ENCODE results near the gene CPNE5. TPM values are rescaled to one million over a fixed set of nuclear protein-coding genes. Genes with fewer than 3 reads are reported as not detected.

The CPNE5 gene
- total RNA-seq, 1 donor from 2014 or later: 0.13 TPM

DNA sequence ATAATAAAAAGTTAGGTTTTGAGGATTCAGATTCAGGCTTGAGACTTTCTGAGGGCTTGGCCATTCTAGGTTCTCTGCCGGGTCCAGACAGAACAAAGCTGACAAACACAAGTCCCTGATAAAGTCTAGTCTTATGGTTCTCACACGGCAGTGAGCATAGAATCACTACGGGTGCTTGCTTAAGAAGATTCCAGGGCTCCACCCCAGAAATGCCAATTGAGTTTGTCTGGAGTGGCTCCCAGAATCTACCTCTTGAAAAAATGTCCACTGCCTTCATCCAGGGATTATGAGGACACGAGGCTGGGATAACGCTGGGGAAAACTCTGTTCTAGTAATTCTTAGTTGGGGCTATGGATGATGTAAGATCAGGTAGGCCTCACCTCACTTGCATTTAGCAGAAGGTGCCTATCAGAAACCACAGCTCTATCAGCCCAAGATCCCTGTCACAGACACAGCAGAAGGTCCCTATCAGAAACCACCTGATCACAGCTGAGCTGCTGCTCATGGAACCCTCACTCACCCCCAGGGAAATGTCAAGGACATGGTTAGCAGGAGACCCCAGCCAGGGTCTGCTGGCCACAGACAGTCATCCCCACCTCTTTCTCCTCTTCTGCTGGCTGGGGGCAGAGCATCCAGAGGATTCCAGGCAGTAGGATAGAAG lies 89.3 kb downstream of the CPNE5 start:
- no peak for DNase-seq (ENCODE audit: low read depth)

DNA sequence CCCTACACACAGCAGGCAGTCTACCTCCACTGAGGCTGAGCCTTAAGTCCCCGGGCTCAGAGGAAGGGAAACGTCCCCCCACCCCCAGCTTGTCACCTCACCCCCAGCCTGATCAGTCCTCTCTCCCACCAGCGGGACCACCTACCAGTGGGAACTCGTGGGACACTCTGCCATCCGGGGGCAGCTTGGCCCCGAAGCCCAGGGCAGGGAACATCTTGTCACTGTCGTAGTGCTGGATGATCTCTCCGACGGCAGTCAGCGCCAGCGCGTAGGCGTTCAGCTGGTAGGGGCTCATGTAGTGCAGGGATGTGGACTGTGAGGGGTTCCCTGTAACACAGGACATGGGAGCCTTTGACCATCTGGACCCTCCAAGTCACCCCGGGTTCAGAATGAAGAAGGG lies 93.0 kb downstream of the CPNE5 start:
- no peak for DNase-seq (ENCODE audit: low read depth)

DNA sequence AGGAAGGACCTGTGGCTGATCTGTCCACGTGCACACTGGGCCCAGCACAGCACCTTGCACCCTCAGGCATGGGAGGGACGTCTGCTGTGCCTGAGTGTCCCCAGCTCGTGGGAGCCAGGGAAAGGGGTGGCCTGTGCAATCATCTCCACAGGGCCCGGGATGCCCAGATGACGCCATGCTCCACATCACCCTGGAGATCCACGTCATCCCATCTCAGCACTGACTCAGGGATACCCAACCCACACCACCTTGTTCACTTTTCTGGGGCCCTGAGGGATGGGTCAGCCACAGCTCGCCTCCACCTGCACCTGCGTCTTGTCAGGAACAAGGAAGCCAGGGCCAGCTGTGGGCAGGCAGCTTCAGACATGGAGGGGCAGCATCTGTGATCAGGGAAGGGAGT lies 93.4 kb downstream of the CPNE5 start:
- DNase-seq (ENCODE audit: low read depth): no peak

DNA sequence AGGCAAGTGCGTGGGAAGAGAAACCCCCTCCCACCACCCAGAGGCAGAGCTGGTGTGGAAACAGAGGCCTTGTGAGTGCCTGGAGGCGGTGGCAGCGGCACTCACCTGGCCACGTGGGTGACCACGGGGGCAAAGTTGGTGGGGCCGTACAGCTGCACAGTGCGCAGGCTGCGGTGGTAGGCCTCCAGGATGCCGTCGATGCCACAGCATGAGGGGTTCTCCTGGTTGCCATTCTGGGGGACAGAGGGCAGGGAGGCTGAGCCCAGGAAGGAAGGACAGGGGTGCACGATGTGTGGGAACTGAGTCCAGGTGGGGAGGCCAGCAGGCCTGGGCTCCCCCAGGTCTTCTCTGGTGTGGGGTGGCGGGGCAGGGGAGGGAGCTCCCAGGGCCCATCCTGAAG lies 94.0 kb downstream of the CPNE5 start:
- no peak for DNase-seq (ENCODE audit: low read depth)

DNA sequence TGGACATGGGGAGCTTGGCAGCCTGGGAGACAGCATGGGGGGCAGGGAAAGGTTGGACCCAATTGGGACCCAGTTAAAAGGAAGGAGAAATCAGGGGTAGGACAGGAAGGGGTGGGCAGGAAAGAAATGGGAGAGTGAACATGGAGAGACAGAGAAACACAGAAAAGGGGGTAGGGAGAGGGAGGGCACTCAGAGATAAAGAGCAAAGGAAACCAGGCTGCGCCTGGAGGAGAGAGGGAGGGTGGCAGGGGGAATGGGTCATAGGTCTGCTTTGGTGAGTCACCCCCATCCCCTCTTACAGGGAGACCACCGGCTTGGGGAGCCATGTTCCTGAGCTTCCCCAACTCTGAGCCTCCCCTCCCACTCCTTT lies 95.0 kb downstream of the CPNE5 start:
- DNase-seq (ENCODE audit: low read depth): no peak

DNA sequence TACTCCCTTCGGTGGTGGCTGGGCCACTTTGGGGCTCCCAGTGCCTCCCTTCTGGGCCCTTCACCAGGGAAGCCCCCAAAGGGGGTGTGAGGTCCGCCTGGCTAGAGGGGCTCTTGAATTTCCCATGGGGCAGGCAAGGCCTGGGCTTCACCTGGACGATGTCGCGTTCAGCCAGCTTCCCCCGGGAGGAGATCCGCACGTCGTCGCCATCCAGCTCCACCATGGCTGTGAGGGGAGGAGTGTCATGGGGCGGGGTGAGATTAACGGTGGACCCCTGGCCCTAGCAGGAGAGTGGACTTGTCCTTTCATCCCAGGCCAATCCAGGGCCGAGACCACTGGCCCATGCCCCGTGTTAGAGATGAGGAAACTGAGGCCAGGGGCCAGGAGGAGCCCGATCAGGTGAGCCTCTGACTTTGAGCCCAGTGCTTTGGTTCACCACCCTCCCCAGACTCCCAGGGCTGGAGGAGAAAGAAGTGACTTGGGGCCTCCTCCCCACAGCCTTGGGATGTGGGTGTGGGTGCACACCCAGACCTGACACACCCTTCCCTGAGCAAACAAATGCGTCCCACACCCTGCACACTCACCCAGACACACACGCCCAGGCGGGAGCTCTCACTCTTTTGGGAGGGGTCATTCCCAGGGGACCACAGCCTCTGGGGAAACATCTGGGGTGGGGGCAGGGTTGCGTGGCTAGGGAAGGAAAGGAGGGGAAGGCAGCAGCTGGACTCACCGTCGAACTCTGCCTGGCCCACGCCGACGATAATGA lies 95.5 kb downstream of the CPNE5 start:
- DNase-seq (ENCODE audit: low read depth): no peak

DNA sequence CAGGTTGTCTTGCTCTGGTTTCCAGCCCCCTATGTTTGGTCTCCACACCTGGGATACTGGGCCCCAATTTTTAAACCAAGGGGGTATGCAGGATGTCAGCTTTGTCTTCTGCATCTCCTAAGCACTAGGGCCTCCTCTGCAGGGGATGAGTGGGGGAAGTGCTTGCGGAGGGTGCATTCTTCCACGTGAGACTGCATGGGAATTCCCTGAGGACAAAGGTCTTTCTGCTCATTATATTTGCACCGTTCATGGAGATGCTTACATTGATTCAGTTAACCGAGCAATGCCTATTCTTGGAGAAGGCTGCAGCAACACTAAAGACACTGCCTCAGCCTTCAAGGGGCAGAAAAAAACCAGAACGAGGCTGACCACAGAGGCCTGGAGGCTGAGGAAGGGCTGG lies 96.2 kb downstream of the CPNE5 start:
- DNase-seq (ENCODE audit: low read depth): no peak

DNA sequence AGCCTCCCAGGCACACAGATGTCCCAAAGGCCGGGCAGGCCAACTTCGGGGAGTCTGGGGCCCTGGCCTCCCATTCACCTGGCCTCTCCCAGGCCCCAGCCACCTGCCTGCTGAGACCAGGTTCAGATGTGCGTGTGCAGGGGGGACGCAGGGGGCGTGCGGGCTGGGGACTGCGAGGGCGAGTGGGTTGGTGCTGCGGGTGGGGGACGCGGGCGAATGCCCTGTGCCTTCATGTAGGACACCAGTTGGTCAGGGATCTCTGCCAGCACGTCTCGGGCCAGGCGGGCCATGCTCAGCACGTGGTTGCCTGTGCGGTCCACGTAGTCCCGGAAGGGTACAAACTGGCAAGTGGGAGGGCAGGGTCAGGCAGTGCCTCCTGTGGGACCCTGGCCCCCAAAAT lies 97.1 kb downstream of the CPNE5 start:
- no peak for DNase-seq (ENCODE audit: low read depth)

DNA sequence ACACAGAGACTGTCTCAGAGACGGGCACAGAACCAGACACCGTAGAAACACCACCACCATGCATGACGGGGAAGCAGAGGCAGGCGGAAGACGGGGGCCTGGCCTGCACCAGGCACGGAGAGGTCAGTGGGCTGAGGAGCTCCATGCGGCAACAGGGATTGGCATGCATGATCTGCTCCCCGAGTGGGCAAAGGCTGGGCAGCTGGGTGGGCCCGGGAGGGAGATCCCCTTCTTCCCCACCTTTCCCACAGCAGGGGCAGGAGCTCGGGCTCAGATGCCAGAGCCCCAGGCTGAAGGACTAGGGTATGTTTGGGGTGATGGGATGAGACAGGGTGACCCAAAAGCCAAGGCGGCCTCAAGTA lies 98.4 kb downstream of the CPNE5 start:
- no peak for DNase-seq (ENCODE audit: low read depth)

DNA sequence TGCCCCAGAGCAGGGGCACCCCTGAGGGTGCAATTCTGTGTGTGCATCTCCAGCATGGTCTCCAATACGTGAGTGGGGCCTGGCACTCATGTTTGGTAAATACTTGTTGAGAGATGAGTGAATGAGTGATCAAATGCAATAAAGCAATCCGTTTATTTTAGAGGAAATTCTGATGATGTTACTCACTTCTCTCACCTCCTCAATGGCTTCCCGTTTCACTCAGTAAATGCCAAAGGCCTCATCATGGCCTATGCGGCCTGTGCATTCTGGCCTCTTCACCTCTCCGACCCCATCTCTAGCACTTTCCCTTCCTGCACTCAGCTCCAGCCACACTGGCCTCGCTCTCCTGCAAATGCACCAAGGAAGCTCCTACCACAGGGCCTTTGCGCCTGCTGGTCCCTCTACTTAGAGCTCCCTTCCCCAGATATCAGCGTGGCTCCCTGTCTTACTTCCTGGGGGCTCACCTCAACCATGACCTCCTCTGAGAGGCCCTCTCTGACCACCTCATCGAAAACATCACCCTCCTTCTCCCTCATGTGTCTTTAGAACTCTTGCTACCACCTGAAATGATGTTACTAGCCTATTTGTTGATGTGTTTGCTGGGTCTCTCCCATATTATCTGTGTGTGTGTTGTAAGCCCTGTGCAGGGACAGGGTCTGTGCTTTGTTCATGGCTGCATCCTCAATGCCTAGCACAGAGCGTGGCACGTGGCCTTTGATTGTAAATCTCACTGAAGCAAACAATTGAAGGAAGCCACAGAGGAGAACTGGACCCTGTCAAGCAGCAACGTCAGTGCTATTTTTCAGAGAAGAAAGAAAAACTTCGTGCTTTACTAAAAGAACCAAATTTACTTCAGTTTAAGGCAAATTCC lies 99.1 kb downstream of the CPNE5 start:
- no peak for DNase-seq (ENCODE audit: low read depth)

DNA sequence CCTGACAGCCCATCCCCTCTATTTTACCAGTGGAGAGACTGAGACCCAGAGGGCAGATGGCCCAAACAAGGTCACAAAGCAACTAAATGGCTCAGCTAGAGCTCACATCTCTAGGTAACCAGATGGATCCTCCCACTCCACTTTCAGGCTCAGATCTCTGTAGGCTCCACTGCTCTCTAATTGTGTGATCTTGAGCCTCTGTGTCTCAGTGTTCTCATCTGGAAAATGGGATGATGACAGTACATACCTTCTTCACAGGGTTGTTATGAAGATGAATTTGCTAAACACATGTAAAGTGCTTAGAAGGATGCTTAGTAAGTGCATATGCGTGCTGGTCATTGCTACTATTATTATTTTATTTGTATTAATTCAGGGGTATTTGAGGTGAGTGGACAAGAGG lies 101.1 kb downstream of the CPNE5 start:
- no peak for DNase-seq (ENCODE audit: low read depth)

DNA sequence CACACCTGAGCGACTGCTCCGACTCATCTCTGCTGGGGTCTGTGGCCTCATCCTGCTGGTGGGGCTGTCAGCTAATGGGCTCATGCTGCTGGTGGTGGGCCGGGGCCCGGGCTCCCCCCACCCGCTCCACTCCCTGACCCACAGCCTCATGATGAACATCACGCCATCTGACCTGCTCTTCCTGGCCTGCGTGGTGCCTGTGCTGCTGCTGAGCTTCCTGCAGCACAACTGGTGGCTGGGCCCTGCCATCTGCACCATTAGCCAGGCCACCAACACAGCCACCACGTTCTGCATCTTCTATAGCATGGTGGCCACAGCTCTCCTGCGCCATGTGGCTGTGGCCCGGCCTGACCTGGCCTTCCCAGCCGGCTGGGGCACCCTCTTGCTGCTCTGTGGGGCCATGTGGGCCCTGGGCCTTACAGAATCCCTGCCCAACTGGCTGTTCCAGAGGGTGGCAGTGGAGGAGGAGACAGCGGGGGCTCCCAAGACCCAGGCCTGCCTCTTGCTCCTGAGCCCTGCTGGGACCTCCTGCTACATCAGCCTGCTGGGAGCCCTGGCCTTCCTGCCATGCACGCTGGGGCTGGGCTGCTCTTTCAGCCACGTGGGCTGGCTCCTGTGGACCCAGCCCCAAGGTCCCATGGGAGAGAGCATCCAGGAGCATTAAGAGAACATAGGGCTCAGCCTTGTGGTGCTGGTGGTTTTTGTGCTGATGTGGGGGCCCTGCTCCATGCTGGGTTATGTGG lies 102.0 kb downstream of the CPNE5 start:
- no peak for DNase-seq (ENCODE audit: low read depth)

DNA sequence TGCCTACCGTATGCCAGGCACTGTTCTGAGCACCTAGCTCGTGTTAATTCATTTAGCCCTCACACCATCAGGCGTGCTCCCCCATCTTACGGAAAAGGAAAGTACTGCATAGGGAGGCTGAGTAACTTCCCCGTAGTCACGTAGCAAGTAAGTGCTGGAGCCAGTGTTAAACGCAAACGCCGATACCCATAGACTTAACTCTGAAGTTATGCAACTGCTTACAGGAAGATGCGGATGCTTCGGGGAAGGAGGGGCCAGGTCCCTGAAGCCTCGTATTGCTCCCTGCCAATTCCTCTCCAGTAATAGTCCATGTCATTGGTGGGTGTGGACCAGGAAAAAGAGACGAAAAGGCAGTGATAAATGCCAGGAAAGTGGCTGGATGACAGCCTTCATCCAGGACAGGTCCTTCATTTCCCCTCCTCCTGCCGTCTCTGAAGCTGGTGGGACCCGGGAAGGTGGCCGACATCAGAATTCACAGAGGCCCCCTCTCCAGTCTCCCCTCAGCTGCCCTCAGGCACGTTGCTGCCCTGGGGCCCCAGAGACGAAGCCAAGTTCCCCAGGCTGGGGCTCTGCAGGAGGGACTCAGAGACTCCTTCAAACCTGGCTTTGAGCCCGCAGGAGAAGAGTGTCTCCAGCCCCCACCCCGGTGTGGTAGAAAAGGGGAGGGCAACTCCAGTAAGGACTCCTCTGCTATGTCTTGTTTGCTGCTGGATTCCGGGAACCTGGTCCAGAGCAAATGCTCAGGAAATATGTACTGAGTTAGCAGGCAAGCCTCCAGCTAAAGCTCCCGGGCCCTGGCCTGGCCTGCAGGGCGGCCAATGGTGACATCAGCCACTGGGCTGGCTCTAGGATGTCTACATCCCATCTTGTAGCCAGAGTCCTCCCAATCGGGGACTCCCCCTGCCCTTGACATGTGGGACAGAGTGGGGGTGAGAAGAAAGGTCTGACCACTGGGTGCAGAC lies 103.9 kb downstream of the CPNE5 start:
- DNase-seq (ENCODE audit: low read depth): peak; percentile 22

DNA sequence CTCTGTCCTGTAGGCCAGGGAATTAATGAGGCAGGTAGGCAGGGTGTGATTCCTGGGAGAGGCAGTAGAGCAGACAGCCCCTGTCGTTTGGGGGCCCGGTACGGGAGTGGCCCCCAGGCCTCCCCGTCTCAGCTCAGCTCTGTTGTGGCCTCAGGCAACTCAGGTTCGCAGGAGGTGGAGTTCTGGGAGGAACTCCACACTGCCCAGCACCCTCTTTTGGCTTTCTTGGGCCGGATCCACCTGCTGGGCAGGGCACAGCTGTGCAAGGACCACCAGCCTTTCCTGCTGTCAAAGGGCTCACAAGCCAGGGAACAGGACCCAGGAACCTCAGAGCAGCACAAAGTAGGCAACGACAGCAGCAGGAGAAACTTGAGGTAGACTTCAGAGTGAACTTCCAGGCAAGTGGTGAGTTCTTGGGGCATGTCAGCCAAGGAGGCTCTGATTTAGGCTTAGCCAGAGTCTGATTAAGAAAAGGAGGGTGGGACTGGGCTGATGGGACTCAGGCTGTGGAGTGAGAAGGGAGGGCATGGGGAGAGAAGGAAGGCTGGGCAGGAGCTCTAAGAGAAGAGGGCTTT lies 104.7 kb downstream of the CPNE5 start:
- no peak for DNase-seq (ENCODE audit: low read depth)

DNA sequence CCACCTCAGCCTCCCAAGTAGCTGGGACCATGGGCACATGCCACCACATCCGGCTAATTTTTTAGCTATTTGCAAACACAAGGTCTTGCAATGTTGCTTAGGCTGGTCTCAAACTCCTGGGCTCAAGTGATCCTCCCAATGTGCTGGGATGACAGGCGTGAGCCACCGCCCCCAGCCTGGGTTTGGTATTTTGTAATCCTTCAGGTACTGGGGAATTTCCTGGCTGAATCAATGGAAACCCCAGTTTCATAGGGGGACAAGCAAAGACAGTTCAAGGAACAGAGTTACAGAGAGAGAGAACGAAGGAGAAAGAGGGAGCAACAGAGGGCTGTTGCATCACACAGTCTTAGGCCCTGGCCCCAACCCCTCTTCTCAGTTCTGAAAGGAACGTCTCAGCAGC lies 105.9 kb downstream of the CPNE5 start:
- DNase-seq (ENCODE audit: low read depth): no peak

DNA sequence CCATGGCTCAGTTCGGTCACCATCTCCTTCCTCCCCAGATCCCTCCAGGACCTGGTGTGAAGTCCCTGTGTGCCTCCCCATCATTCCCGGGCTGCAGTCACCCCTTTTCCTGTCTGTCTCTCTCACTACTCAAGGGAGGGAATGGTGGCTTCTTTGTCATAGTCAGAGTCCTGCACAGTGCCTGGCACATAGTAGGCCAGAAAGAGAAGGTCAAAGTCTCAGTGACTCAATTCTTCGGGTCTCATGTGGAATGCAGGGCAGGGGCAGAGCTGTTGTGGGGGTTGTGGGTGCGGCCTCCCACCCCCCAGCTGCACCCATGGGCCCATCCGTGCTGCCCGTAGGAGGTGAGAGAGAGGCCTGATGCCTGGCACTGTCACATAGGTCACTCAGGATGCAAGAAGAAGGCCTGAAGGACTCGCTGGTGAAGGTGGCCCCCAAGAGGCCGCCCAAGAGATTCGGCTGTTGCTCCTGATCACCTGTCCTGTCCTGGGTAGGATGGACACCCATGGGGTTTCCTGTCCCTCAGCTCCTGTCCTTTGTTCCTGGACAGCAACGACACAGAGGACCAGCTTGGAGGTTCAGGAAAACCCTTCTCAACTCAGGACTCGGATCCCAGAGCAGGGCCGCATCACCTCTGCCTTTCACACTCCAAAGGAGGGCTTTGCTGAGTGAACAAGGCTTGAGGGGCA lies 107.5 kb downstream of the CPNE5 start:
- DNase-seq (ENCODE audit: low read depth): no peak

DNA sequence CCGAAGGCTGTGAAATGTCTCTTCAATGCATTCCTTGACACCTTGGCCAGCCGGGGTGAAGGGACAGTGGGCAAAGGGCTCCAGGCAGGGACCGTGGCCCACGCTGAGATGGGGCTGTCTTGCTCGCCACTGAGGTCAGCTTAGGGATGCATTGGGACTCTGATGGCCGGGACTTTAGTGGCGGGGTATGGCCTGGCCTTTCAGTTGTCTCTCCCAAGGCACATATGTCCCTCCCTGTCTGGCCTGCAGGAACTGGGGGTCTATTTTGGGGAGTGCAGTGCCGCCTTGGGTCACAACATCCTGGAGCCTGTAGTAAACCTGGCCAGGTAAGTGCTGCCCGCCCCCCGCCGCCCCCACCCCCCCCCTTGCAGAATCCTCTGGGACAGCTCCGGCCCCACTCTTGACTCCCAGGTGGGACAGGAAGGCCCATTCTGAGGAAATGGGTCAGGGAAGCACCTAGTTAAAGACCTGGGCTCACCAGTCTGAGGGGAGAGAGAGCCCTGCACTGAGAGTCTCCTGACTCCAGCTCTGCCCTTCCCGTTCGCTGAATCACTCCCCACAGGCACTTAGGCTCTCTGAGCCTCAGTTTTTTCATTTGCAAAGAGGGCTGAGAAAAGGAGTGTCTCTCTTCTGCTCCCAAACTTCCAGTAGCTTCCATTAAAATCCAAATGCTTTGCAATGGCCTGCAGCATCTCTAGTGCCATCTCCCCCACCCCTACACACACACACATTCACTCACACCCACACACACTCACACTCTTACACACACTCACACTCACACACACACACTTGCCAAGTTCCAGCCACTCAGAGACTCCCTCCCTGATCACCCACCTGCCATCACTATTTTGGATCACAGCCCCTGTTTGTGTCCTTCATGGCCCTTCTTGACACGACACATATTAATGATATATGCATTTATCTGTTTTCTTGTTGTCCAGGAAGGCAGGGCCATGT lies 108.5 kb downstream of the CPNE5 start:
- DNase-seq (ENCODE audit: low read depth): no peak

DNA sequence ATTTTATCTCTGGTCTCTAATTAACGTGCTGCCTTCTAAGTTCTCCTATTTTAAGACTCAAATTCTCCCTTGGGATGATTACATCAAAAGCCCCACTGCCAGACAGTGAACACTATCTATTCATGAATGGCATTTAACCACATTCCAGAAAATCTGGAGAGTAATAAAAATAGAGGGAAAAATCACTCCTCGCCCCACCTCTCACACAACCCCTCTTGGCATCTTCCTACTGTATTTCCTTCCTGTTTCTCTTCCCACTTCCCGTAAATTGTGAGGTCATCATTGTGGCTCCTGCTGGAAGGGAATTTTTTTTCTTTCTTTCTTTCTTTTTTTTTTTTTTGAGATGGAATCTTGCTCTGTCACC lies 110.1 kb downstream of the CPNE5 start:
- peak; percentile 15 for DNase-seq (ENCODE audit: low read depth)

Measured in myocyte (in vitro differentiated cells).